CMK (cell line): ENCODE data around the gene SCAI.
"Not testable (repeated sequence)": the region's sequence is repeated elsewhere in the genome, so short reads cannot be mapped to it uniquely, and the experiment has no call there.

Source experiments
- DNase-seq: peaks from one replicate; pipeline ENCODE4 v3.0.0-alpha.2; 2010; ENCODE audit warnings: low read depth

The SCAI gene

GRCh38 chr9:124947727-124948391 lies 195.5 kb downstream of the SCAI start:
- no peak for DNase-seq

DNA sequence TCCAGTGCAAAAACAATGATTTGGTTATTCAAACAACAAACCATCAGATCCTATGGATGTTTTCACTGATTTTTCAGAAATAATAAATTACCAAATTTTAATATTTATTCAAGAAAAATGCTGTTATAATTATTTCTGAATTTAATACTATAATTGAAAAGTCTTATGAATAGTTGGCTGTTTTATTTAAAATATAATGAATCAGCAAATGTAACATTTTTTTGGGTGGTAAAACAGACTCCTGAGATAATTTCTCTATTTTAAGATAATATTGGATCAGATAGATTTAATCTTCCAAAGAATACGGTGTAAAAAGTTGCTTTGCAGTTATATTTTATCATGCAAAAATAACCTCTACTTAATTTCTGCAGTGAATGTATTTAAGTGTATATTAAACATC lies 197.2 kb downstream of the SCAI start:
- DNase-seq = no peak

DNA sequence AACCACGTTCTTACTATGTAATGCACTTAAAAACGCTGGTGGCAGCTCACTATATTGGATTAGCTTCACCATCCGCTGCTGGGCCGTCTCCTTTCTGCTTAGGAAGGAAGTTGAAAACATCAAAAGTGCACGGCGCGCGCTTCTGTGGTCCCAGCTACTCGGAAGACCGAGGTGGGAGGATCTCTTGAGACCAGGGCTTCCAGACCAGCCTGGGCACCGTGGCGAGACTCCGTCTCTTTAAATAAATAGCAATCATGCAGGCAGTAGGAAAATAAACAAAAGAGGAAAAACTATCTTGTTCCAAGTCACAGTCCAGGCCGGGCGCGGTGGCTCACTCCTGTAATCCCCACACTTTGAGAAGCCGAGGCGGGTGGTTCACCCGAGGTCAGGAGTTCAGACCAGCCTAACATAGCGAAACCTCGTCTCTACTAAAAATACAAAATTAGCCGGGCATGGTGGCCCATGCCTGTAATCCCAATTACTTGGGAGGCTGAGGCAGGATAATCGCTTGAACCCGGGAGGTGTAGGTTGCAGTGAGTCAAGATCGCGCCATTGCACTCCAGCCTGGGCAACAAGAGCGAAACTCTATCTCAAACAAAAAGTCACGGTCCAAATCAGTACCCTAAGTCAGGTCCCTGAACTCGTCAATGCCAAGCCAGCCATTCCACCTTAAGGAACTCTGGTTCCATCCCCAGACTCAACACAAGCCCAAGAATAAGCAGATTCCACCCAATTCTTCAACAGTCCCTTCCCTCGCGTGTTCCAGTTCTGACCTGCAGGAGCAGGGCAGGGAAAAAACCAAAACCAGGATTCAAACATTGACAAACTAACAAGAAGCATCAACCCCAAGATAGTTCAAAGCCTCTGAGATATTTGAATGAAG lies 201.4 kb downstream of the SCAI start:
- DNase-seq = peak; percentile 9

DNA sequence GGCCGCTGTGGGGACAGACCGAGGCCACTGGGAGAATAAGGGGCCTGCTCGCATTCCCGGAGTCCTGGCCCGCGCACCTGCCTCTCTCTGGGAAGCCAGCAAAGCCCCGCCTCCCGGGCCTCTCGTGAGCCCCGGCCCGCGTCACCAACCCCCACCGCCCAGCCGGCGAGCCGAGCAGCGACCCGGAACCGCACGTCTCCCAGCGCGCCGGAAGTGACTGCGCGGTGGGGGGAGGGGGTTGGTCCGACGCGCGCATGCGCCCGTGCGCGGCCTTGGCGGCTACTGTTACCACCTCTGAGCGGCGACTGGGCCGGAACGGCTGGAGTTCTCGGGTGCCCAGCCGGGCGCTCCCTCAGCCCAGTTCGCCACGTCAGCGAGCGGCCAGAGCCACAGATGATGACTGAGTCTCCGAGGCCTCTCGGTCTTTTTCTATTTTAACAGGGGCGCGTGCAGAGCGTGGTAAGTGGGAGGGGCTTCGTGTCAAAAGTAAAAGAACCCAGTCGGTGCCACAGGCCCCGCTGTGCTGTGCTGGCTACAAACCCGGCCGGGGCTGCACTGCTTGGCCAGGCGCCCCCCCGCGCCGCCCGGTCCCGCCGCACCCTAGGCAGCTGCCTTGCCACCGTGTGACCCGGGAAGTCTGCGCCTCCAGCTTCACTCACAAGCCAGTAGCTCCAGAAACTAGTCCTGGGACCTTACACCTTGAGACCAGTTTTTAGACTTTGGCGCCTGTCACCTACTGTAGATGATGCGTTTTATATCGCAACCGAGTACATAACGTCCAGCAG lies 202.2 kb downstream of the SCAI start, which contains the start of gene GOLGA1:
Gene GOLGA1 (minus strand): TSS at position 190 of the 785 bp plus-strand sequence. CDS start 2,372 bp downstream, outside the sequence.
- DNase-seq = peak; percentile 88

DNA sequence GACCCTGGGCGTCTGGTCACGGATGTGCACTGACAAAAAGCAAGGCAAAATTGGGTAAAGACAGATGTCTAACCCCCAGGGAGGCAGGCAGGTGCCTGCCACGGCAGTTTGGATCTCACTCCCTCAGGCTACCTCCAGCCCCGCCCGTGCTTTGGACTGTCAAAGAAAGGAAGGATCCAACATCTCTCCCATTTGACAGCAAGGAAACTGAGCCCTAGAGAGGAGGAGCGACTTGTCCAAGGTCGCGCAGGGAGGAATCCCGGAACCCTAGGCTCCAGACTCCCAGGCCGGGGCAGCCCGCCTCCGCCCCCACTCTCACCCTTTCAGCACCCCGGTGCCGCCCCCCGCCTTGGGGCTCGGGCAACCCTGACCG lies 202.8 kb downstream of the SCAI start:
- DNase-seq = peak; percentile 2

- DNase-seq = no peak
Observed at GRCh38 chr9:124939944-124940343, 203.4 kb downstream of the SCAI start.

- DNase-seq = no peak
Observed at GRCh38 chr9:124934290-124934689, 209.0 kb downstream of the SCAI start.

- DNase-seq = no peak
Observed at GRCh38 chr9:124932333-124932732, 211.0 kb downstream of the SCAI start.

- DNase-seq = no peak
Observed at GRCh38 chr9:124929464-124929863, 213.9 kb downstream of the SCAI start.

DNA sequence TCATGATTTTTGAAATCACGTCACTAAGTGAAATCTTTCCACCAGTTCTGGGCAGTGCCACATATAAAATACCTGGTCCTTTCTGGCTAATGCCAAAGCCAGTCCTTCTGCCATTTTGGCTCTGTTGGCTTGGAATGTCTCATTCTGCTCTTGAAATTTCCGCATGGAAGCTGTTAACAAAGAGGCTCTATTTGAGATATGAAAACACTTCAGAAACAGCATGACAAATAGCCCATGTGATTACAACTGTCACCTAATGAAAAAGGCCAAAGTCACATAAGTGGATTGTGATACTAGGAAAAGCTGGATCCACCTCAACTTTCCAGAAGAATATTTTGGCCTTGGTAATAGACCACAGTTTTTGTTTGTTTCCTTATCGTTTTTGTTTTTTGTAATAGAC lies 215.2 kb downstream of the SCAI start:
- no peak for DNase-seq

DNA sequence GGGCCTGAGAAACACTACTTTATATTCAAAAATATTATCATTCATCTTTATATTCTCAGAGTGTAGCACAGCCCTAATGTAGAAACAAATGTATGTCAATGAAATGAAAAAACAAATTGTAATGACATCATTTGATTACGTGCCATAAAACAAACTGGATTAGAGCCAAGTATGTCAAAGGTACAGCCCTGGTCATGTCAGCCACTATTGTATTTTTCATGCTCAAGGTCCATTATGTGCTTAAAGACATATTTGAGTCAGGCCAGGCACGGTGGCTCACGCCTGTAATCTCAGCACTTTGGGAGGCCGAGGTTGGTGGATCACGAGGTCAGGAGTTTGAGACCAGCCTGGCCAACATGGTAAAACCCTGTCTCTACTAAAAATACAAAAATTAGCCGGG lies 222.9 kb downstream of the SCAI start:
- DNase-seq = not testable (repeated sequence)

GRCh38 chr9:124914753-124915405 lies 228.4 kb downstream of the SCAI start:
- no peak for DNase-seq

DNA sequence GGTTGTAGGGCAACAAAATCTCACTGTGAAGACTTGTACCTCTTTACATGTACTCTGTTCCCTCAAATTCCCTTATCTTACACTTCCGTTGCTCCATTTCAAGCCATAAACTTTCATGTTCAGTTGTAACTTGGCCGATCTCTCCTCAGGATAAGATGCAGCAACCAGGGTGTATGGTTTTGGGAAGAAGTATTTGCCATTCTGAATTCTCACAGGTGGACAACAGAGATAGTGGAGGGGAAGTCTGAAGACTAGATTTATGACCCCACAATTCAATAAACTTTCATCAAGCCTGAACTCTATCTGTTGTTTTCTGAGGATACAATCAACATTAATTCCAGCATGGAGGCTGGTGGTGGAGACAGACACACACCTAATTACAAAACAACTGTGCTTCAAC lies 229.9 kb downstream of the SCAI start:
- no peak for DNase-seq

DNA sequence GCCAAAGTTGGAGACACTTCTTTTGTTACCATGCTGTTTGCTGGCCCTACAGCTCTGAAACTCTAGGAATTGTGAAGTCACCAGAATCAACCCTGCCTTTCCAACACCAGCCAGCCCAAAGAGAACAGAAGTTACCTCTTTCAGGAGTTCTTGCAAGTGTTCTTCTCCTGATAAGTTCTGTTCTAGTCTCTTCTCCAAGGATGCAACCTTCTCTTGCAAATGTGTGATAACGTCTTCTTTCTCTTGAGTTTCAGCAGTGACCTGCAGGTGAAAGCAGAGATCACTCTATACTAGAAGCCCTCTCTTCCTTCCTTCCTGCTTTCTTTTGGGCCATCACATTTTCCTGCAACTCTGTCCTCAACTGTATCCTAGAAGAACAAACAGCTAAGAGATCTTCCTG lies 231.6 kb downstream of the SCAI start:
- DNase-seq = no peak

GRCh38 chr9:124908098-124908497 lies 235.2 kb downstream of the SCAI start:
- DNase-seq = no peak

GRCh38 chr9:124906966-124907365 lies 236.4 kb downstream of the SCAI start:
- no peak for DNase-seq

- DNase-seq = no peak
Observed at GRCh38 chr9:124899845-124900244, 243.5 kb downstream of the SCAI start.

GRCh38 chr9:124897570-124898460 lies 245.5 kb downstream of the SCAI start:
- no peak for DNase-seq

- DNase-seq = no peak
Observed at GRCh38 chr9:124894741-124895170, 248.6 kb downstream of the SCAI start.

- no peak for DNase-seq
Observed at GRCh38 chr9:124894035-124894740, 249.1 kb downstream of the SCAI start.
